Endothelial cell of umbilical vein (primary cell): Measurements from ENCODE around the gene FHIT. TPM values are rescaled to one million over a fixed set of nuclear protein-coding genes. Genes with fewer than 3 reads are reported as not detected.

ENCODE experiments used
- BruUV-seq: library from RNA; stranded (reverse); fragments of 400-500 nt; replicated peaks from 2 replicates; lab custom pipeline; 2021; lab: Mats Ljungman, UMichigan
- CTCF ChIA-PET: fragments of 300-600, 350-600 bp; sonication (Branson Sonifier 250); formaldehyde crosslinking; loops from one replicate; lab custom pipeline; 2021; ENCODE audit warnings: antibody characterized with exemption, inconsistent platforms; lab: Charles Lee
- POLR2A ChIA-PET: fragments of 300-600, 350-600 bp; sonication (Branson Sonifier 250); formaldehyde crosslinking; loops from one replicate; lab custom pipeline; 2021; ENCODE audit warnings: antibody characterized with exemption, inconsistent platforms; lab: Charles Lee
- DNase-seq: peaks from one replicate; pipeline ENCODE4 v3.0.0-alpha.2; 2011; ENCODE audit warnings: low read depth, low spot score
- FAIRE-seq: peaks from 2 replicates; lab custom pipeline; 2011; peaks lifted over from hg19 to GRCh38; lab: Jason Lieb, UNC
- H2AFZ ChIP-seq: 2 replicates; pipeline ENCODE4 v1.6.0; 2012; ENCODE audit warnings: low read depth, low read length, control low read depth, inconsistent platforms
- H3K27ac ChIP-seq: 2 replicates; pipeline ENCODE4 v1.5.1; 2011; ENCODE audit warnings: low read depth, mild to moderate bottlenecking, control low read depth, low read length, moderate library complexity; ENCODE audit not compliant: insufficient read depth
- H3K27me3 ChIP-seq, 2 experiments: 2 replicates each; pipeline versions ENCODE4 v1.6.0 to v1.6.1; 2011; ENCODE audit warnings: low read length in 2 of 2, mixed read lengths in 1 of 2; ENCODE audit not compliant: control insufficient read depth in 2 of 2, insufficient read depth in 2 of 2
- H3K36me3 ChIP-seq, 2 experiments: 2 replicates in 1 of 2; 3 replicates in 1 of 2; pipeline ENCODE4 v1.5.1; 2011; ENCODE audit warnings: low read length in 2 of 2, mild to moderate bottlenecking in 1 of 2, moderate library complexity in 1 of 2; ENCODE audit not compliant: control insufficient read depth in 2 of 2, insufficient read depth in 2 of 2; ENCODE audit errors: extremely low read depth in 1 of 2
- H3K4me1 ChIP-seq: 3 replicates; pipeline ENCODE4 v1.5.1; 2011; ENCODE audit warnings: mild to moderate bottlenecking, low read length; ENCODE audit not compliant: control insufficient read depth, insufficient read depth; ENCODE audit errors: extremely low read depth
- H3K4me2 ChIP-seq: 2 replicates; pipeline ENCODE4 v1.6.1; 2011; ENCODE audit warnings: low read length, control low read depth, mixed read lengths; ENCODE audit not compliant: insufficient read depth
- H3K4me3 ChIP-seq, 3 experiments: fragments of 200-600 bp in 1 of 3; sonication (generic), shearing (Covaris generic) in 1 of 3; replicated peaks in 1 of 3; 2 replicates each; pipeline ENCODE4 v1.5.1; 2011 to 2016; ENCODE audit warnings: control low read depth in 3 of 3, low read length in 3 of 3, mild to moderate bottlenecking in 2 of 3, inconsistent platforms in 1 of 3, low read depth in 1 of 3, moderate library complexity in 1 of 3; ENCODE audit not compliant: insufficient read depth in 1 of 3
- H3K79me2 ChIP-seq: 2 replicates; pipeline ENCODE4 v1.6.0; 2012; ENCODE audit warnings: low read length, inconsistent platforms; ENCODE audit not compliant: control insufficient read depth, insufficient read depth
- H3K9ac ChIP-seq: replicated peaks from 2 replicates; pipeline ENCODE3; 2011; ENCODE audit warnings: low read length, control low read depth; ENCODE audit not compliant: insufficient read depth; ENCODE audit errors: extremely low read depth
- H3K9me1 ChIP-seq: replicated peaks from 3 replicates; pipeline ENCODE4 v1.6.0; 2011; ENCODE audit warnings: mild to moderate bottlenecking, low read length; ENCODE audit not compliant: control insufficient read depth, insufficient read depth; ENCODE audit errors: extremely low read depth
- H3K9me3 ChIP-seq: replicated peaks from 2 replicates; pipeline ENCODE4 v1.5.1; 2012; ENCODE audit warnings: low read length, inconsistent platforms; ENCODE audit not compliant: control insufficient read depth, insufficient read depth
- H4K20me1 ChIP-seq: replicated peaks from 2 replicates; pipeline ENCODE3; 2011; ENCODE audit warnings: mild to moderate bottlenecking, low read length; ENCODE audit not compliant: control insufficient read depth, insufficient read depth; ENCODE audit errors: extremely low read depth
- EZH2 ChIP-seq: IDR thresholded peaks from 2 replicates; pipeline ENCODE4 v1.6.1; 2012; ENCODE audit warnings: borderline replicate concordance, low read depth, mild to moderate bottlenecking, moderate library complexity, low read length, inconsistent platforms; ENCODE audit not compliant: severe bottlenecking
- FOS ChIP-seq: IDR thresholded peaks from 2 replicates; pipeline ENCODE4 v1.6.1; 2011; ENCODE audit warnings: mild to moderate bottlenecking, low read length, moderate library complexity, borderline replicate concordance; ENCODE audit not compliant: insufficient read depth
- GATA2 ChIP-seq: IDR thresholded peaks from 2 replicates; pipeline ENCODE4 v1.7.0; 2011; ENCODE audit warnings: low read depth, mild to moderate bottlenecking, moderate library complexity, mixed read lengths, low read length; ENCODE audit not compliant: insufficient read length, insufficient read depth
- JUN ChIP-seq: IDR thresholded peaks from 2 replicates; pipeline ENCODE4 v1.6.1; 2011; ENCODE audit warnings: borderline replicate concordance, low read depth; ENCODE audit not compliant: insufficient read length, insufficient read depth
- MYC ChIP-seq: IDR thresholded peaks from one replicate; pipeline ENCODE4 v1.6.1; 2011; ENCODE audit warnings: mild to moderate bottlenecking, low read depth, low read length
- POLR2A ChIP-seq: IDR thresholded peaks from 2 replicates; pipeline ENCODE4 v1.6.1; 2012; ENCODE audit warnings: low read depth, mild to moderate bottlenecking, control low read depth, low read length
- POLR2AphosphoS5 ChIP-seq: IDR thresholded peaks from 2 replicates; pipeline ENCODE4 v1.6.1; 2012; ENCODE audit warnings: low read depth, mild to moderate bottlenecking, control low read depth, low read length, moderate library complexity; ENCODE audit not compliant: insufficient read depth
- dilution Hi-C: fragments of 300-500 bp; cut with MboI; formaldehyde crosslinking; loops from one replicate; pipeline ENCODE4 v1.15.0; 2019; ENCODE audit warnings: low sequenced_read_pairs; ENCODE audit not compliant: extremely low pct_ligation_motif_present
- intact Hi-C: fragments of 100-400 bp; cut with micrococcal nuclease; formaldehyde crosslinking; loops from one replicate; pipeline ENCODE4 v1.10.0; 2022
- polyA plus RNA-seq, 4 experiments: library from polyadenylated mRNA; depleted of rRNA in 3 of 4; stranded (reverse) in 3 of 4; unstranded in 1 of 4; fragments of >200 nt; gene quantifications; 2 replicates each; pipeline versions ENCODE4 v1.2.1 to v1.2.3, GENCODE V29; 2011 to 2012; ENCODE audit warnings: missing spikeins in 1 of 4
- total RNA-seq: library from RNA; stranded (reverse); gene quantifications from 2 replicates; pipeline ENCODE4 v1.2.3, GENCODE V29; 2021
- TF ChIP-seq, protein P1 (sequence below): IDR thresholded peaks from 2 replicates; pipeline ENCODE4 v1.6.1; 2011; ENCODE audit not compliant: insufficient read depth, insufficient read length
- TF ChIP-seq, protein P2 (sequence below), 2 donors: IDR thresholded peaks; 1 replicate in 1 of 2; 2 replicates in 1 of 2; pipeline ENCODE4 v1.5.1; 2011; ENCODE audit warnings: low read length in 2 of 2, mild to moderate bottlenecking in 2 of 2, moderate library complexity in 2 of 2, control low read depth in 1 of 2, inconsistent platforms in 1 of 2, low read depth in 1 of 2; ENCODE audit not compliant: insufficient read depth in 1 of 2; ENCODE audit errors: extremely low read depth in 1 of 2

FHIT gene
- total and polyA plus RNA-seq, 2 donors (not counting 3 experiments of a cell fraction or from before 2014, with no cell fraction given), result 0.47 to 2.2 TPM

DNA sequence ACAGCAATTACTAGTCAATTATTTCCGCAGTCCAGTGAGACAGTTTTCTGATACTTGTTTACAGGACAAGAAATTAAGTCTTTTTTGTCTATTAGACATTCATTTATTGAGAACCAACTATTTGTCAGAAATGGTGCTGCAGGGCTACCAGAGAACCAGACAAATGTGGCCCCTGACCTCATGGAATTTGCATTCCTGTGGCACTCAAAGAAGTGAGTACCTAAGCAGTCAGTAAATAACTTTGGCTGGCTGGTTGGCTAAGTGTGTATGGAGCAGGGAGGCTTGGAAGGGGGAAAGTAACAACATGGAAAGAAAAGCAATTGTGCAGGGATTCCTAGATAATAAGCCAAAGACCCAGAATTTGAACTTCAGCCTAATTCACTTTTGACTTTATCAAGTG is 1364.5 kb downstream of the FHIT start:
- H3K4me2 ChIP-seq, result no peak overlapping the region
- peaks cover 2% of the 10 kb centered on the region for H3K9me3 ChIP-seq
- no peaks in the 10 kb centered on the region for H3K79me2 ChIP-seq
- FAIRE-seq (no peak), DNase-seq (no peak)
- H3K4me1 ChIP-seq, result no peaks in the 10 kb centered on the region
- CTCF ChIA-PET, result no interaction called here
- no peak overlapping the region for H2AFZ ChIP-seq
- H3K27ac ChIP-seq, result no peak overlapping the region
- TF ChIP-seq EZH2 (no peak), POLR2A (no peak), MYC (no peak), POLR2AphosphoS5 (no peak), FOS (no peak), JUN (no peak), GATA2 (no peak)
- TF ChIP-seq, protein P1, sequence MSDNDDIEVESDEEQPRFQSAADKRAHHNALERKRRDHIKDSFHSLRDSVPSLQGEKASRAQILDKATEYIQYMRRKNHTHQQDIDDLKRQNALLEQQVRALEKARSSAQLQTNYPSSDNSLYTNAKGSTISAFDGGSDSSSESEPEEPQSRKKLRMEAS, result no peak
- TF ChIP-seq, protein P2, sequence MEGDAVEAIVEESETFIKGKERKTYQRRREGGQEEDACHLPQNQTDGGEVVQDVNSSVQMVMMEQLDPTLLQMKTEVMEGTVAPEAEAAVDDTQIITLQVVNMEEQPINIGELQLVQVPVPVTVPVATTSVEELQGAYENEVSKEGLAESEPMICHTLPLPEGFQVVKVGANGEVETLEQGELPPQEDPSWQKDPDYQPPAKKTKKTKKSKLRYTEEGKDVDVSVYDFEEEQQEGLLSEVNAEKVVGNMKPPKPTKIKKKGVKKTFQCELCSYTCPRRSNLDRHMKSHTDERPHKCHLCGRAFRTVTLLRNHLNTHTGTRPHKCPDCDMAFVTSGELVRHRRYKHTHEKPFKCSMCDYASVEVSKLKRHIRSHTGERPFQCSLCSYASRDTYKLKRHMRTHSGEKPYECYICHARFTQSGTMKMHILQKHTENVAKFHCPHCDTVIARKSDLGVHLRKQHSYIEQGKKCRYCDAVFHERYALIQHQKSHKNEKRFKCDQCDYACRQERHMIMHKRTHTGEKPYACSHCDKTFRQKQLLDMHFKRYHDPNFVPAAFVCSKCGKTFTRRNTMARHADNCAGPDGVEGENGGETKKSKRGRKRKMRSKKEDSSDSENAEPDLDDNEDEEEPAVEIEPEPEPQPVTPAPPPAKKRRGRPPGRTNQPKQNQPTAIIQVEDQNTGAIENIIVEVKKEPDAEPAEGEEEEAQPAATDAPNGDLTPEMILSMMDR (IDR thresholded peaks at IDR 0.05; ENCODE audit: extremely low read depth in 1 of 2, insufficient read depth in 1 of 2, low read depth in 1 of 2, low read length in 2 of 2), result no peak
- no peak overlapping the region for H3K9ac ChIP-seq
- no TSS peak for BruUV-seq
- H4K20me1 ChIP-seq, result no peaks in the 10 kb centered on the region
- H3K9me1 ChIP-seq, result no peaks in the 10 kb centered on the region
- H3K4me3 ChIP-seq, result no peak overlapping the region
- H3K27me3 ChIP-seq, result no peaks in the 10 kb centered on the region
- no peaks in the 10 kb centered on the region for H3K36me3 ChIP-seq
- intact Hi-C loops, result no loop called here
- POLR2A ChIA-PET, result no interaction called here
- dilution Hi-C loops, result no loop called here
